ENCODE results near the gene SLC27A1.

The SLC27A1 gene

GRCh38 chr19:17481986-17482385, 11.7 kb downstream of the SLC27A1 start:
- Mint-ChIP-seq H3K27me3 (ENCODE audit: low read depth) (no peaks in the 10 kb centered on the region), H3K36me3 (ENCODE audit: low read depth) (peaks cover 3% of the 10 kb centered on the region), H3K4me1 (peaks cover 7% of the 10 kb centered on the region), H3K27ac (no peak overlapping the region), H3K9me3 (no peaks in the 10 kb centered on the region), H3K4me3 (no peak overlapping the region)
- TF ChIP-seq CTCF (IDR thresholded peaks at IDR 0.05; ENCODE audit: unreplicated experiment in 3 of 3), result no peak

- Mint-ChIP-seq H3K27me3 (ENCODE audit: low read depth) (no peaks in the 10 kb centered on the region), H3K27ac (no peak overlapping the region), H3K4me1 (peaks cover 7% of the 10 kb centered on the region), H3K9me3 (no peaks in the 10 kb centered on the region), H3K36me3 (ENCODE audit: low read depth) (peaks cover 3% of the 10 kb centered on the region), H3K4me3 (no peak overlapping the region)
- no peak for TF ChIP-seq CTCF (IDR thresholded peaks at IDR 0.05; ENCODE audit: unreplicated experiment in 3 of 3)
Observed at GRCh38 chr19:17482877-17483604, 12.7 kb downstream of the SLC27A1 start.

- no peaks in the 10 kb centered on the region for H3K9me3 Mint-ChIP-seq
Observed at GRCh38 chr19:17483605-17484002, 13.3 kb downstream of the SLC27A1 start.

GRCh38 chr19:17484520-17485185, 14.3 kb downstream of the SLC27A1 start:
- Mint-ChIP-seq H3K9me3 (no peaks in the 10 kb centered on the region), H3K4me3 (no peak overlapping the region), H3K36me3 (ENCODE audit: low read depth) (peaks cover 10% of the 10 kb centered on the region), H3K4me1 (peaks cover 9% of the 10 kb centered on the region), H3K27me3 (ENCODE audit: low read depth) (no peaks in the 10 kb centered on the region), H3K27ac (no peak overlapping the region)
- no peak for TF ChIP-seq CTCF (IDR thresholded peaks at IDR 0.05; ENCODE audit: unreplicated experiment in 3 of 3)

More at GRCh38 chr19:17483605-17484002, 13.3 kb downstream of the SLC27A1 start:
- H3K27ac Mint-ChIP-seq, result no peak overlapping the region
- no peak overlapping the region for H3K4me3 Mint-ChIP-seq
- no peak for TF ChIP-seq CTCF (IDR thresholded peaks at IDR 0.05; ENCODE audit: unreplicated experiment in 3 of 3)
- H3K4me1 Mint-ChIP-seq, result peaks cover 13% of the 10 kb centered on the region
- no peaks in the 10 kb centered on the region for H3K27me3 Mint-ChIP-seq (ENCODE audit: low read depth)
- H3K36me3 Mint-ChIP-seq (ENCODE audit: low read depth), result peaks cover 7% of the 10 kb centered on the region

GRCh38 chr19:17486545-17487240, 16.4 kb downstream of the SLC27A1 start:
- no peak overlapping the region for H3K27ac Mint-ChIP-seq
- TF ChIP-seq CTCF (IDR thresholded peaks at IDR 0.05; ENCODE audit: unreplicated experiment in 3 of 3), result no peak
- H3K4me1 Mint-ChIP-seq, result peaks cover 8% of the 10 kb centered on the region
- no peaks in the 10 kb centered on the region for H3K27me3 Mint-ChIP-seq (ENCODE audit: low read depth)
- no peaks in the 10 kb centered on the region for H3K9me3 Mint-ChIP-seq
- H3K4me3 Mint-ChIP-seq, result no peak overlapping the region
- peaks cover 12% of the 10 kb centered on the region for H3K36me3 Mint-ChIP-seq (ENCODE audit: low read depth)
